Measurements from ENCODE around the gene RNF26. TPM values are rescaled to one million over a fixed set of nuclear protein-coding genes. Genes with fewer than 3 reads are reported as not detected.

The RNF26 gene
- total and polyA plus RNA-seq, 12 donors: 6.4 to 17.6 (median 13.0) TPM

GRCh38 chr11:119367661-119368120 is 33.4 kb downstream of the RNF26 start:
- peaks cover 28 to 97% (median 80%) of the 10 kb centered on the region in 9 donors for H3K4me1 ChIP-seq
- H3K27me3 ChIP-seq: peaks cover 0 to 38% (median 0%) of the 10 kb centered on the region in 7 donors
- H3K36me3 ChIP-seq: no peaks in the 10 kb centered on the region
- H3K27ac ChIP-seq: peak overlapping the region; percentile 79 to 98 (median 90)
- 44 to 48% methylated on average over 9 of the region's 9 CpGs for WGBS, 2 donors
- DNase-seq (no peak), ATAC-seq (no peak)
- no peak overlapping the region for H3K4me3 ChIP-seq
- H3K9me3 ChIP-seq: no peaks in the 10 kb centered on the region
- intact Hi-C loops (cut with DNase I): no loop called here
- no peak for TF ChIP-seq CTCF (IDR thresholded peaks at IDR 0.05)

- Histone ChIP-seq H3K4me1 (peaks cover 33 to 97% (median 81%) of the 10 kb centered on the region in 9 donors), H3K27ac (peak overlapping the region; percentile 79 to 98 (median 90)), H3K4me3 (peak overlapping the region in 8 of 10 donors; percentile 8 to 32 (median 22)), H3K27me3 (peaks cover 0 to 31% (median 0%) of the 10 kb centered on the region in 7 donors), H3K36me3 (no peaks in the 10 kb centered on the region), H3K9me3 (no peaks in the 10 kb centered on the region)
- intact Hi-C loops (cut with DNase I): no loop called here
- 33 to 40% methylated on average over 17 of the region's 17 CpGs for WGBS, 2 donors
- DNase-seq: peak; percentile 69 to 83
- TF ChIP-seq CTCF (IDR thresholded peaks at IDR 0.05): no peak
- ATAC-seq: peak; percentile 11 to 54 (median 38)
These were observed 34.1 kb downstream of the RNF26 start for GRCh38 chr11:119368121-119369034.

- DNase-seq (no peak), ATAC-seq (peak in 3 of 8 donors; percentile 3 to 37 (median 15))
- Histone ChIP-seq H3K4me3 (peak overlapping the region in 8 of 10 donors; percentile 8 to 32 (median 22)), H3K9me3 (no peaks in the 10 kb centered on the region), H3K27me3 (peaks cover 0 to 23% (median 0%) of the 10 kb centered on the region in 7 donors), H3K27ac (peak overlapping the region; percentile 79 to 98 (median 90)), H3K36me3 (no peaks in the 10 kb centered on the region), H3K4me1 (peaks cover 32 to 100% (median 87%) of the 10 kb centered on the region in 9 donors)
- intact Hi-C loops (cut with DNase I): no loop called here
- TF ChIP-seq CTCF (IDR thresholded peaks at IDR 0.05): no peak
- 46 to 61% methylated on average over 13 of the region's 13 CpGs for WGBS, 2 donors
These were observed 35.0 kb downstream of the RNF26 start for GRCh38 chr11:119369132-119369925.

Data from heart right ventricle (tissue), 16 donors.